Keratinocyte (primary cell): ENCODE data around the gene FHIT. TPM values are rescaled to one million over a fixed set of nuclear protein-coding genes. Genes with fewer than 3 reads are reported as not detected.

Source experiments
- DNase-seq: peaks from one replicate; pipeline ENCODE4 v3.0.0-alpha.2; 2011; ENCODE audit warnings: low read depth, missing footprints, low spot score
- FAIRE-seq: peaks from 2 replicates; lab custom pipeline; 2011; peaks lifted over from hg19 to GRCh38; lab: Jason Lieb, UNC
- H2AFZ ChIP-seq: 2 replicates; pipeline ENCODE4 v1.6.0; 2012; ENCODE audit warnings: low read length, control low read depth, inconsistent platforms; ENCODE audit not compliant: control insufficient read depth
- H3K27ac ChIP-seq: 2 replicates; pipeline ENCODE4 v1.5.1; 2011; ENCODE audit warnings: low read length; ENCODE audit not compliant: control insufficient read depth, insufficient read depth
- H3K27me3 ChIP-seq: 3 replicates; pipeline ENCODE4 v1.6.0; 2011; ENCODE audit warnings: low read length; ENCODE audit not compliant: control insufficient read depth, insufficient read depth; ENCODE audit errors: extremely low read depth
- H3K36me3 ChIP-seq, 2 experiments: 2 replicates in 1 of 2; 3 replicates in 1 of 2; pipeline ENCODE4 v1.5.1; 2011; ENCODE audit warnings: low read length in 2 of 2, mild to moderate bottlenecking in 1 of 2; ENCODE audit not compliant: control insufficient read depth in 2 of 2, insufficient read depth in 2 of 2; ENCODE audit errors: extremely low read depth in 1 of 2
- H3K4me1 ChIP-seq: 3 replicates; pipeline ENCODE4 v1.5.1; 2011; ENCODE audit warnings: low read length; ENCODE audit not compliant: control insufficient read depth, insufficient read depth; ENCODE audit errors: extremely low read depth
- H3K4me2 ChIP-seq: 3 replicates; pipeline ENCODE4 v1.6.0; 2011; ENCODE audit warnings: low read depth, low read length; ENCODE audit not compliant: control insufficient read depth, insufficient read depth; ENCODE audit errors: extremely low read depth
- H3K4me3 ChIP-seq, 3 experiments: fragments of 200-600 bp in 1 of 3; sonication (generic) in 1 of 3; 2 replicates in 2 of 3; 3 replicates in 1 of 3; pipeline ENCODE4 v1.5.1; 2011 to 2016; ENCODE audit warnings: low read length in 3 of 3, mild to moderate bottlenecking in 3 of 3, control low read depth in 2 of 3, inconsistent platforms in 1 of 3, low read depth in 1 of 3, mixed read lengths in 1 of 3, mixed run types in 1 of 3, moderate library complexity in 1 of 3; ENCODE audit not compliant: control insufficient read depth in 2 of 3, insufficient read depth in 2 of 3; ENCODE audit errors: extremely low read depth in 1 of 3
- H3K79me2 ChIP-seq: 2 replicates; pipeline ENCODE4 v1.6.0; 2012; ENCODE audit warnings: low read length; ENCODE audit not compliant: control insufficient read depth, insufficient read depth
- H3K9ac ChIP-seq: 3 replicates; pipeline ENCODE4 v1.6.0; 2011; ENCODE audit warnings: low read length; ENCODE audit not compliant: control insufficient read depth, insufficient read depth; ENCODE audit errors: extremely low read depth
- H3K9me1 ChIP-seq: 3 replicates; pipeline ENCODE4 v1.6.0; 2011; ENCODE audit warnings: low read length; ENCODE audit not compliant: control insufficient read depth, insufficient read depth; ENCODE audit errors: extremely low read depth
- H3K9me3 ChIP-seq: 2 replicates; pipeline ENCODE4 v1.5.1; 2012; ENCODE audit warnings: low read depth, low read length; ENCODE audit not compliant: control insufficient read depth
- H4K20me1 ChIP-seq: 3 replicates; pipeline ENCODE4 v1.6.0; 2011; ENCODE audit warnings: low read length; ENCODE audit not compliant: control insufficient read depth, insufficient read depth; ENCODE audit errors: extremely low read depth
- EZH2 ChIP-seq: IDR thresholded peaks from one replicate; pipeline ENCODE4 v1.6.1; 2012; ENCODE audit warnings: inconsistent platforms, mild to moderate bottlenecking, low read length, moderate library complexity
- dilution Hi-C: fragments of 300-500 bp; cut with MboI; formaldehyde crosslinking; loops from one replicate; pipeline ENCODE4 v1.7.0; 2020; ENCODE audit warnings: low sequenced_read_pairs; ENCODE audit not compliant: extremely low pct_ligation_motif_present
- polyA plus RNA-seq, 5 experiments: library from polyadenylated mRNA; depleted of rRNA in 3 of 5; stranded (reverse) in 3 of 5; stranded (forward) in 1 of 5; unstranded in 1 of 5; fragments of >200 nt; gene quantifications; 1 replicate in 1 of 5; 2 replicates in 3 of 5; 3 replicates in 1 of 5; pipeline versions ENCODE4 v1.2.1 to v1.2.3, GENCODE V29; 2011 to 2012; ENCODE audit warnings: missing spikeins in 2 of 5, low read depth in 1 of 5, low replicate concordance in 1 of 5
- TF ChIP-seq, protein P1 (sequence below), 3 experiments: IDR thresholded peaks in 1 of 3; conservative IDR thresholded peaks in 1 of 3; optimal IDR thresholded peaks in 1 of 3; 2 replicates in 2 of 3; 3 replicates in 1 of 3; pipeline versions ENCODE3 to v1.5.1; 2011; ENCODE audit warnings: low read length in 3 of 3, mild to moderate bottlenecking in 3 of 3, moderate library complexity in 2 of 3, control low read depth in 1 of 3, inconsistent platforms in 1 of 3; ENCODE audit not compliant: insufficient read depth in 2 of 3; ENCODE audit errors: extremely low read depth in 1 of 3

The FHIT gene
- polyA plus RNA-seq, 1 donor (not counting 4 experiments of a cell fraction or from before 2014, with no cell fraction given) = 2.2 TPM

DNA sequence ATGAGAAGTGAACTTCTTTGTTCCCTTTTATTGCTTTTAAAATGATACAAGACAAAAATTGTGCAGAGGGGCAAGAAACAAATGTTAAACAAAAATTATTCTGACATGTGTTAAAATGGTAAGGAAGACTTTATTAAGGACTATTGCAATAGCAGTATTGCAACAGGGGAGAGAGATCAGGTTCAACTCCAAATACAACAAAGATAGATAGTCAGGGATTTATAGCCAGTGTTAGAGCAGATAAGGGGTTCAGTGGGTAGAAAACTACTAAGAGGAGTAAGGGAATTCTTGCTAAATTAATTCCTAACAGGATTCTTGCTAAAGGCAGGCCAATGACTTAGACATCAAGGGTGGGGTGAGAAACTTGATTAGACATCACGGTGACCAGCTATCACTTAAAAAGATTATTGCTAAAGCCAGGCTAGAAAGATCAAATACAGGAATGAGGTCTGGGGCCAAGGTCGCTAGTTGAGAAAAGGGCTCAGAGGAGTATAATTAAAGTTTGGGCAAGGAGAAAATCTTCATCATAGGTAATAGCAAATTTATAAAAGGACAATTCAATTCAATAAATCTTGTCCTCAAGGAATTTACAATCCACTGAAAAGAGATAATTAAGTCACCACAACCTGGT lies 81.5 kb downstream of the FHIT start:
- no peaks in the 10 kb centered on the region for H3K36me3 ChIP-seq
- FAIRE-seq = no peak
- no peak overlapping the region for H3K9ac ChIP-seq
- H3K79me2 ChIP-seq = no peaks in the 10 kb centered on the region
- TF ChIP-seq EZH2 = no peak
- TF ChIP-seq, protein P1, sequence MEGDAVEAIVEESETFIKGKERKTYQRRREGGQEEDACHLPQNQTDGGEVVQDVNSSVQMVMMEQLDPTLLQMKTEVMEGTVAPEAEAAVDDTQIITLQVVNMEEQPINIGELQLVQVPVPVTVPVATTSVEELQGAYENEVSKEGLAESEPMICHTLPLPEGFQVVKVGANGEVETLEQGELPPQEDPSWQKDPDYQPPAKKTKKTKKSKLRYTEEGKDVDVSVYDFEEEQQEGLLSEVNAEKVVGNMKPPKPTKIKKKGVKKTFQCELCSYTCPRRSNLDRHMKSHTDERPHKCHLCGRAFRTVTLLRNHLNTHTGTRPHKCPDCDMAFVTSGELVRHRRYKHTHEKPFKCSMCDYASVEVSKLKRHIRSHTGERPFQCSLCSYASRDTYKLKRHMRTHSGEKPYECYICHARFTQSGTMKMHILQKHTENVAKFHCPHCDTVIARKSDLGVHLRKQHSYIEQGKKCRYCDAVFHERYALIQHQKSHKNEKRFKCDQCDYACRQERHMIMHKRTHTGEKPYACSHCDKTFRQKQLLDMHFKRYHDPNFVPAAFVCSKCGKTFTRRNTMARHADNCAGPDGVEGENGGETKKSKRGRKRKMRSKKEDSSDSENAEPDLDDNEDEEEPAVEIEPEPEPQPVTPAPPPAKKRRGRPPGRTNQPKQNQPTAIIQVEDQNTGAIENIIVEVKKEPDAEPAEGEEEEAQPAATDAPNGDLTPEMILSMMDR (optimal IDR thresholded peaks at IDR 0.05 in 1 of 3, IDR thresholded peaks at IDR 0.05 in 1 of 3, conservative IDR thresholded peaks at IDR 0.05 in 1 of 3; ENCODE audit: extremely low read depth in 1 of 3, insufficient read depth in 2 of 3, low read length in 3 of 3) = no peak
- no peak for DNase-seq
- no peak overlapping the region for H2AFZ ChIP-seq
- no peak overlapping the region for H3K4me3 ChIP-seq
- no peak overlapping the region for H3K27ac ChIP-seq
- no peaks in the 10 kb centered on the region for H4K20me1 ChIP-seq
- H3K9me3 ChIP-seq = no peaks in the 10 kb centered on the region
- H3K27me3 ChIP-seq = no peaks in the 10 kb centered on the region
- H3K4me2 ChIP-seq = no peak overlapping the region
- H3K4me1 ChIP-seq = no peaks in the 10 kb centered on the region
- dilution Hi-C loops = no loop called here
- no peaks in the 10 kb centered on the region for H3K9me1 ChIP-seq

DNA sequence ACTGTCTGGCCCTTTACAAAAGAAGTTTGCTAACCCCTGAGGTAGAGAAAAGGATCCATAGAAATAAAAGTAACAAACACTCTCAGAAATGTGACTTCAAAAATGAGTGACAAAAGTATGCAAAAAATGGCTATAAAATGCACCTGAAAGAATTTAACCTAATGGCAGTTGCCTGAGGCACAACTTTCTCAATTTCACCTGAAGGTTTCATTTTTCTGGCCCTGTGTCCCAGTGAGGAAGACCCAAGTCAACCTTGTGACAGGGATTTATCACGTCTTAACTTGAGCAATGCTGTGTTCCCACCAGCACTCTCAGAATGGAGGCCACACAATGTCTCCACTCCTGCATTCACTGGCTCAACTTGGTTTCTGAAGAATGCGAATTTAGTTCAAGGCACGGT lies 83.0 kb downstream of the FHIT start:
- Histone ChIP-seq H3K4me1 (no peaks in the 10 kb centered on the region), H3K36me3 (no peaks in the 10 kb centered on the region), H3K79me2 (no peaks in the 10 kb centered on the region), H2AFZ (no peak overlapping the region), H3K9me1 (no peaks in the 10 kb centered on the region), H4K20me1 (no peaks in the 10 kb centered on the region), H3K27me3 (no peaks in the 10 kb centered on the region), H3K4me2 (no peak overlapping the region), H3K9me3 (no peaks in the 10 kb centered on the region), H3K9ac (no peak overlapping the region), H3K27ac (no peak overlapping the region), H3K4me3 (no peak overlapping the region)
- dilution Hi-C loops = no loop called here
- no peak for DNase-seq
- TF ChIP-seq EZH2 = no peak
- TF ChIP-seq, protein P1 (optimal IDR thresholded peaks at IDR 0.05 in 1 of 3, IDR thresholded peaks at IDR 0.05 in 1 of 3, conservative IDR thresholded peaks at IDR 0.05 in 1 of 3; ENCODE audit: extremely low read depth in 1 of 3, insufficient read depth in 2 of 3, low read length in 3 of 3) = no peak
- no peak for FAIRE-seq
